Panc1 (cell line): Measurements from ENCODE around the gene HEYL.

ENCODE experiments used
- CTCF ChIP-seq: fragments of 450-650 bp; IDR thresholded peaks from 2 replicates; pipeline ENCODE4 v1.5.1; 2017; ENCODE audit warnings: mild to moderate bottlenecking
- TCF7L2 ChIP-seq: IDR thresholded peaks from 2 replicates; pipeline ENCODE4 v1.6.1; 2011; ENCODE audit warnings: mild to moderate bottlenecking, low read depth, low read length, inconsistent platforms

GRCh38 chr1:39632682-39633417 is 6.6 kb downstream of the HEYL start:
- TF ChIP-seq CTCF: no peak
- TF ChIP-seq TCF7L2: no peak
